ENCODE results near the gene ANKRD6.

The ANKRD6 gene

DNA sequence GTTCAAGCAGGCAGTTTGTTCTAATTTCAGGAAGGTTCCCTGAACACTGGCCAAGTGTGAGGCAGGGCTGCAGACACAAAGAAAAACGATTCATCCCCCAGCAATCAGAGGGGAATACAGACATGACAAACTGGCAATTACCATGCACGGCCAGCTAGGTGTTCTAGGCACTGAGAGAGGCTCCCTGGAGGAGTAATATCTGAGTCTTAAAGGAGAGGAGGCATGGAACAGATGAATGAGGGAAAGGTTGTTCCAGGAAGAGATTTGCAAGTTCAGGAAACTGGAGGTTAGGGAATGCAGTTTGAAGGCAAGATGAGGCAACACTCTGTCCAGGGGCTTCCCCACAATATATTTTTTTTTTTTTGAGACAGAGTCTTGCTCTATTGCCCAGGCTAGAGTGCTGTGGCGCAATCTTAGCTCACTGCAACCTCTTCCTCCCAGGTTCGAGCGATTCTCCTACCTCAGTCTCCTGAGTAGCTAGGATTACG is 32.0 kb upstream of the ANKRD6 start:
- H3K36me3 ChIP-seq (ENCODE audit: control insufficient read depth, insufficient read depth, low read length) = no peaks in the 10 kb centered on the region

DNA sequence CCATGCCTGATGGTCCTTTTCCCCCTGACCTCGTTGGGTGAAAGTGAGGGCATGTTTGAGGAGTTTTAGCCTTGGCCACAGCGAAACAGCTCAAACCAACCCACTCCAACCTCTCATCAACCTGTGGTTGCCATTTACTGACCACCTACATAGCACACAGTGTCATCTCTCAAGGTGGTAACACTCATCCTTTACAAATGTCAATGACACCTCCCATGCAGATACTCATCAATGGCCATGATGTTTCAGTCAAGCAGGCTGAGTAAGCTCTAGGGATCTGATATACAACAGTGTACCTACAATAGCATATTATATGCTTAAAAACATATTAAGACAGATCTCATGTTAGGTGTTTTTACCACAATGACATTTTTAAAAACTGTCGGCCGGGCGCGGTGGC is 30.2 kb upstream of the ANKRD6 start:
- Histone ChIP-seq H3K36me3 (ENCODE audit: control insufficient read depth, insufficient read depth, low read length) (no peaks in the 10 kb centered on the region), H3K4me3 (replicated peaks; ENCODE audit: low read depth, low read length) (no peak overlapping the region), H3K27me3 (replicated peaks; ENCODE audit: control insufficient read depth, insufficient read depth, low read length) (no peaks in the 10 kb centered on the region)
- TF ChIP-seq, protein P1, sequence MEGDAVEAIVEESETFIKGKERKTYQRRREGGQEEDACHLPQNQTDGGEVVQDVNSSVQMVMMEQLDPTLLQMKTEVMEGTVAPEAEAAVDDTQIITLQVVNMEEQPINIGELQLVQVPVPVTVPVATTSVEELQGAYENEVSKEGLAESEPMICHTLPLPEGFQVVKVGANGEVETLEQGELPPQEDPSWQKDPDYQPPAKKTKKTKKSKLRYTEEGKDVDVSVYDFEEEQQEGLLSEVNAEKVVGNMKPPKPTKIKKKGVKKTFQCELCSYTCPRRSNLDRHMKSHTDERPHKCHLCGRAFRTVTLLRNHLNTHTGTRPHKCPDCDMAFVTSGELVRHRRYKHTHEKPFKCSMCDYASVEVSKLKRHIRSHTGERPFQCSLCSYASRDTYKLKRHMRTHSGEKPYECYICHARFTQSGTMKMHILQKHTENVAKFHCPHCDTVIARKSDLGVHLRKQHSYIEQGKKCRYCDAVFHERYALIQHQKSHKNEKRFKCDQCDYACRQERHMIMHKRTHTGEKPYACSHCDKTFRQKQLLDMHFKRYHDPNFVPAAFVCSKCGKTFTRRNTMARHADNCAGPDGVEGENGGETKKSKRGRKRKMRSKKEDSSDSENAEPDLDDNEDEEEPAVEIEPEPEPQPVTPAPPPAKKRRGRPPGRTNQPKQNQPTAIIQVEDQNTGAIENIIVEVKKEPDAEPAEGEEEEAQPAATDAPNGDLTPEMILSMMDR (IDR thresholded peaks at IDR 0.05; ENCODE audit: insufficient read depth, low read length, poor library complexity, severe bottlenecking) = no peak
- DNase-seq (ENCODE audit: extremely low read depth, insufficient read length) = no peak

More for the DNA sequence above, 32.0 kb upstream of the ANKRD6 start:
- no peak for DNase-seq (ENCODE audit: extremely low read depth, insufficient read length)
- TF ChIP-seq, protein P1 (IDR thresholded peaks at IDR 0.05; ENCODE audit: insufficient read depth, low read length, poor library complexity, severe bottlenecking) = no peak
- H3K4me3 ChIP-seq (replicated peaks; ENCODE audit: low read depth, low read length) = no peak overlapping the region
- no peaks in the 10 kb centered on the region for H3K27me3 ChIP-seq (replicated peaks; ENCODE audit: control insufficient read depth, insufficient read depth, low read length)

DNA sequence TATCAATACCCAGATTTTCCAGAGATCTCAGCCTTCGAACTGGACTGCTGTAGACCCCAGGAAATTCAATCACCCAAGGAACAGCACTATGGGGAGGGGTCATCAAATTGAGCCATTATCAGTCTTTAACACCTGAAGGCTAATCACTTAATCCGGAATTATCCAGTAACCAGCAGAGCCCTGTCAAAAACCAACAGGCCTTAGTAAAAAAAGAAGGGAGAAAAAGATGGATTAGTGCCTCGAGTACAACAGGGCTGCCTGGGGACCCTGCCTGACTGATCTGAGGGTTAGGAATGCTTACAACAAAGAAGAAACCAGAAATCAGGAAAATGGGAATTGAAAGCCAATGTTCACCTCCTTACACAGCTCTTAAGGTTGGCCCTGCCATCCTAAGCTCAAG is 28.4 kb upstream of the ANKRD6 start:
- no peak for DNase-seq (ENCODE audit: extremely low read depth, insufficient read length)
- H3K4me3 ChIP-seq (replicated peaks; ENCODE audit: low read depth, low read length) = no peak overlapping the region
- H3K36me3 ChIP-seq (ENCODE audit: control insufficient read depth, insufficient read depth, low read length) = no peaks in the 10 kb centered on the region
- TF ChIP-seq, protein P1 (IDR thresholded peaks at IDR 0.05; ENCODE audit: insufficient read depth, low read length, poor library complexity, severe bottlenecking) = no peak
- H3K27me3 ChIP-seq (replicated peaks; ENCODE audit: control insufficient read depth, insufficient read depth, low read length) = no peaks in the 10 kb centered on the region

DNA sequence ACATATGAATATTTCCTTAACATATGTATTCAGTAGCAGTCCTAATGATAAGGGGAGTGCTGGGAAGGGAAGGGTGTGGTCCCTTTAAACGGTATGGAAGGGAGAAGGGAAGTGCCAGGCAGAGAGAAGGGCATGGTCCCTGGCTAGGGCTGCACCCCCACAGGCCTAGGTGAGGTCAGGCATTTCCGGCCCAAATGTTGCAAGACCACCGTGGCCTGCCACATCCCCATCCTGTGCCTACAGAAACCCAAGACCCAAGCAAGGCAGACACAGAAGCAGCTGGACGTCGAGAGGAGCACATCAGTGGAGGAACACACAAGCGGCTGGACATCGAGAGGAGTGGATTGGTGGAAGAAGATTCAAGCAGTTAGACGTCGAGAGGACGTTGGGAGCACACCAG is 26.8 kb upstream of the ANKRD6 start:
- Histone ChIP-seq H3K4me3 (replicated peaks; ENCODE audit: low read depth, low read length) (no peak overlapping the region), H3K36me3 (ENCODE audit: control insufficient read depth, insufficient read depth, low read length) (no peaks in the 10 kb centered on the region), H3K27me3 (replicated peaks; ENCODE audit: control insufficient read depth, insufficient read depth, low read length) (no peaks in the 10 kb centered on the region)
- TF ChIP-seq, protein P1 (IDR thresholded peaks at IDR 0.05; ENCODE audit: insufficient read depth, low read length, poor library complexity, severe bottlenecking) = no peak
- no peak for DNase-seq (ENCODE audit: extremely low read depth, insufficient read length)

DNA sequence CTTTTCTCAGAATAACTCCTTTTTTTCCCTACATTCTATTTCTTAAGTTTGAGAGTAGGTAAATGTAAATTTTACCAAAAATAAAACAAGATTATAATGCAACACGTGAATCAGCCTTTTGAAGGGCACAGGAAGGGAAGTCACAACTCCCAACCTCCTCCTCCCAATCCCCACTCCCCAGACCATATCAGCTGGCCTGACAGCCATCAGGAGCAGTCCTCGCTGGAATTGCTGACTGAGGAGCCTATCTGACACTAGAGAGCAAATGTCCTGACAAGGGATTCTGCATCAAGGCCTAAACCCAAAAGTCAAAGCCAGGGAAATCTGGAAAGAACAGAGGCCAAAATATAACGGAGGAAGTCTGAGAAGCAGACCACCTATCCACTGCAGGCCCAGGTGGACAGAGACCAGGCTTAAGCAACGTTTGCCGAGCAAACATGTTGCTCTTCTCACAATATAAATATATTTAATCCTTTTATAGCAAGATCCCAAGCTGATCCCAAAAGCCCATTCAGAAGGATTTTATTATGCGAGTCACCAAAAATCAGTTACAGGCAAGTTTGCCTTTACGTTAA is 23.4 kb upstream of the ANKRD6 start:
- H3K4me3 ChIP-seq (replicated peaks; ENCODE audit: low read depth, low read length) = peak overlapping the region; percentile 87
- no peaks in the 10 kb centered on the region for H3K36me3 ChIP-seq (ENCODE audit: control insufficient read depth, insufficient read depth, low read length)
- TF ChIP-seq, protein P1 (IDR thresholded peaks at IDR 0.05; ENCODE audit: insufficient read depth, low read length, poor library complexity, severe bottlenecking) = no peak
- H3K27me3 ChIP-seq (replicated peaks; ENCODE audit: control insufficient read depth, insufficient read depth, low read length) = no peaks in the 10 kb centered on the region
- no peak for DNase-seq (ENCODE audit: extremely low read depth, insufficient read length)
